Activated naive CD8-positive, alpha-beta T cell treated with anti-CD3 and anti-CD28 coated beads for 36 hours (primary cell): Measurements from ENCODE around the gene OSBPL2. TPM values are rescaled to one million over a fixed set of nuclear protein-coding genes. Genes with fewer than 3 reads are reported as not detected.

Source experiments
- DNase-seq: peaks from one replicate; pipeline ENCODE4 v3.0.0; 2021
- H3K27ac Mint-ChIP-seq: one replicate; pipeline ENCODE4 v1.8.0; 2022; ENCODE audit warnings: mild to moderate bottlenecking, moderate library complexity, mixed read lengths
- H3K27me3 Mint-ChIP-seq: one replicate; pipeline ENCODE4 v1.8.0; 2022; ENCODE audit warnings: mild to moderate bottlenecking, mixed read lengths
- H3K36me3 Mint-ChIP-seq: one replicate; pipeline ENCODE4 v1.8.0; 2021; ENCODE audit warnings: mild to moderate bottlenecking, mixed read lengths
- H3K4me1 Mint-ChIP-seq: one replicate; pipeline ENCODE4 v1.8.0; 2021; ENCODE audit warnings: mixed read lengths
- H3K4me3 Mint-ChIP-seq: one replicate; pipeline ENCODE4 v1.8.0; 2022; ENCODE audit warnings: mild to moderate bottlenecking, moderate library complexity, mixed read lengths
- H3K9me3 Mint-ChIP-seq: one replicate; pipeline ENCODE4 v1.8.0; 2022; ENCODE audit warnings: mixed read lengths
- total RNA-seq, 2 experiments: library from RNA; stranded (reverse); gene quantifications; one replicate each; pipeline ENCODE4 v1.2.3, GENCODE V29; 2021

The OSBPL2 gene
- total RNA-seq, 2 experiments from 2014 or later, result 19.2 to 20.4 TPM

DNA sequence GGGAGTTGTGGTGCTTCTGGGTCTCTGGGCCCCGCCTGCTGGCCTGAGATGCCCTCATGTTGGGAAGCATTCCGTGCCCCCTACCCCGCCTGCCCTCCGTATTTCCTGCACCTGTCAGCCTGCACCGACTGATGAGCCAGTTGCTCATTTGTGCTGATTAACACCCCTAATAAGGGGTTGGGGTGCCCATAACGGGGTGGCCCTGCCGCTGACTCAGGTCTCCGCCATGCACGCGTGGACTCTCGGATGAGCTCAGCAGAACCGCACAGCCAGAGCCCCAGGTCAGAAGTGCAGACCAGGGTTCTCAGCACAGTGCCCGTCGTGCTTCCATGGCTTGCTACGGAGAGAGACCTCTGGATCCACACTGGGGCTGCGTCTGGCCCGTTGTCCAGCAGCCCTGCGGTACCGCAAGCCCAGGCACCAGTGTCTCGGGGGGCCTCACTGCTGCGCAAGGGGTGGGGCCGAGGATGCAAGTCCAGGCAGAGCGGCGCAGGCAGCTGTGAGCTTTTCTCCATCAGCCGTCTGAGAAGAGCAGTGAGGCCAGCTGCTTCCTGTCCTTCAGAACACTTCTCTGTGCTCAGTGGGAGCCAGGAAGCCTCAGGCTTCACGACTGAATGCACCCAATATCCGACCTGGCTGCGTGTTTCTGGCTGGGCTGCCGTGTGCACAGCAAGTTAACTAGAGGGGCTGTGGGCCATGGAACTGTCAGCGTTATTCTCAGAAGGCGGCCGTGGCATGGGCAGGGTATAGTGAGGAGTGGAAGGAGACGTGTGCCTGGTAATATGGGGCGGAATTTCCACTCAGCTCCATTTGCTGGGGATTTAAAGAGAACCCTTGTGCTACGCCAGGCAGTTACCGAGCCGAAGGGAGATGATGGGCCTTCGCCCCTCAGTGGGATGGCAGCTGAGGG lies 36.9 kb upstream of the OSBPL2 start:
- Mint-ChIP-seq H3K4me1 (no peaks in the 10 kb centered on the region), H3K27me3 (no peaks in the 10 kb centered on the region), H3K27ac (no peak overlapping the region), H3K9me3 (no peaks in the 10 kb centered on the region), H3K36me3 (peaks cover 14% of the 10 kb centered on the region), H3K4me3 (no peak overlapping the region)
- no peak for DNase-seq

DNA sequence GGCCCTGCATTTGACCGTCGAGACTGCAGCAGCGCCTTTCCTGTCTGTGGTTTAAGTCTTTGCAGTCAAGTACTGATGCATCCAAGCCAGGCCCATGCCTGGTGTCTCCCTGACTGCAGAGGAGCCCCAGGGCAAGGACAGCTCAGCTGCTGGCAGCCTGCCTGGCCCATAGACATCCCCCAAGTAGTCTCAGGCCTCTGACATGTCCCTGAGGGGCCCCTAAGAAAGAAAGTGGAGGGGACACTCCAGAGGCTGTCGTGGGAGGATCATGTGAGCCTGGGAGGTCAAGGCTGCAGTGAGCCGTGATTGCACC lies 36.3 kb upstream of the OSBPL2 start:
- peaks cover 14% of the 10 kb centered on the region for H3K36me3 Mint-ChIP-seq
- H3K27me3 Mint-ChIP-seq, result no peaks in the 10 kb centered on the region
- no peaks in the 10 kb centered on the region for H3K4me1 Mint-ChIP-seq
- H3K27ac Mint-ChIP-seq, result no peak overlapping the region
- no peak for DNase-seq
- no peak overlapping the region for H3K4me3 Mint-ChIP-seq
- no peaks in the 10 kb centered on the region for H3K9me3 Mint-ChIP-seq

DNA sequence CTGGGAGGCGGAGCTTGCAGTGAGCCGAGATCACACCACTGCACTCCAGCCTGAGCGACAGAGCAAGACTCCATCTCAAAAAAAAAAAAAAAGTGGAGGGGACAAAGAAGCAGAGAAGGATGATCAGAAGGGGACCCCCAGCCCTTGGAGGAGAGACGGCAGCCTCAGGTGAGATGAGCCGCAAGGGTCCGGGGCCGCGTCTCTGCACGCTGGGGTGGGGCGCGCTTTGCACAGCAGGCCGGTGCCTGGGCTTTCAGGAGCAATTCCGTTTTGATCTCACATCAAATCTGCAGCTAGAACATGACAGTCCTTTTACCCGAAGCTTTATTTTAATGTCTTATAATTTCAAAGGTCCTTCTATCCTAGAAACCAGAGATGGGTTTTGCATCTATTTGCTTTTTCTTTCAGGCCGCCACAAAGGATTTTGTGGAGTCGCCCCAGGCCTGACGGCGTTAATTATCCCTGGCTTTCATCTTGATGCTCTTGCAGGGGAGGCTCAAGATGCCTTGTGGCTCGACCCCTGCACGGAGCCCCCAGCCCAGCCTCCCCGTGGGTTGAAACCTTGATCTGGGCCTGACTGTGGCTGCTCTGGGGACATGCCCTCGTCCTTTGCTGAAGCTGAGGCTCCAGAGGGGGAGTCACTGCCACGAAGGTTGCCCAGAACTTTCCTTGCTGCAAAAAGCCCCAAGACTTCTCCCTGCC lies 35.5 kb upstream of the OSBPL2 start:
- Mint-ChIP-seq H3K27me3 (no peaks in the 10 kb centered on the region), H3K9me3 (no peaks in the 10 kb centered on the region), H3K27ac (no peak overlapping the region), H3K4me3 (no peak overlapping the region), H3K36me3 (peaks cover 14% of the 10 kb centered on the region), H3K4me1 (no peaks in the 10 kb centered on the region)
- no peak for DNase-seq

DNA sequence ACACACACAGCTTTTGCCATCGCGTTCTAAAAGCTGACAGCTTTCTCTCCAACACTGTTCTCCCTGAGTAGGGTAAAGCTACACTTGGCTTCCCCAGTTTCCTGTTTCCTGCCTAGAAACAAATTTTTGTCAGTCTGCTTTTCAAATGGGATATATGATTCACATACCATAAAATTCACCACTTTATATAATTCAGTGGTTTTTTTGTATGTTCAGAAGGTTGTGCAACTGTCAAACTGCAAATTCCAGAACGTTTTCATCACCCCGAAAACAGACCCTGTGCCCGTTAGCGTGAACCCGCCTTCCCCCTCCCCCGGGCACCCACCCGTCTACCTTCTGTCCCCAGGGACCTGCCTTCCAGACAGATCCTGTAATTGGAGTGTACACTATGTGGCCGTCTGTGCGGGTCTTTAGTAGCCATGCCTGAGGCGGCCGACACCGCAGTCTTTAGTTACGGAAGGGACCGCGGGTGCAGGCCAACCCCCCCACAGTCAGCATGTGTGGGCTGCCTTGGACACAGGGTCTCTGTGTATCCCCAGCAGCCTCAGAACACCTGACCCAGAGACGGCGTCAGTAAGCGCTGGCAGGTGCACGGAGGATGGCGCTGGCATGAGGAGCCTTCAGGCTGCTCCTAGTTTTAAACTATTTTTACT lies 34.8 kb upstream of the OSBPL2 start:
- no peaks in the 10 kb centered on the region for H3K9me3 Mint-ChIP-seq
- peaks cover 12% of the 10 kb centered on the region for H3K36me3 Mint-ChIP-seq

DNA sequence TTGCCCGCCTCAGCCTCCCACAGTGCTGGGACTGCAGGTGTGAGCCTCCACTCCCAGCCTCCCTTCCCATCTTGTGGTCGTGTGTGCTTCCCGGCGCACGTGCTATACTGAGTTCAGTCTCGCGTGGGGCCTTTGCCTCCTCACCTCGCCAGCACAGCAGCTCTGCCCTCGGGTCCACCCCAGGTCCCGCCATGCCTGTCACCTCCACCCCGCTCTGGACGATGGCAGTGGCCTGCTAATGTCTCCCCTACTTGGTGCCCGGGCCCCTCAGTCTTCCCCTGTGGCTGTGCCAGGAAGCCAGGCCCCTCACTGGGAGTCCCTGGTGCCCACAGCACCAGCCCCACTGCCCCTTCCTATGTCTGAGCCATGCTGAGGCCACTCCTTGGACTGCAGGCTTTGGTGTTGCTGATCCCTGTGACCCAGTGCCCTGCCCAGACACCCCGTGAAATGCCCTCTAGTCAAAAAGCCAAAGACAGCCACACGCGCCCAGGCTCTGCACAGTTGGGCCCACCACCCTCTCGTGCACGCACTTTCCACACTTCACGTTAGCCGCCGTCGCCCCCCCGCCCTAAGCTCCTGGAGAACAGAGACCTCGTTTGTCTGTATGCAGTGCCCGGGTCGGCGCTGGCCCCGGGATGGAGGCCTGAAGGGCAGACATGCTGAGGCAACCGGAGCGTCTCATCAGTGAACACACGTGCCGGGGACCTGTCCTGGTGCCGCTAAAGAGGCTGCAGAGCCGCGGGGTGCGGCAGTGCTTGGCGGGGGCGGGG lies 32.5 kb upstream of the OSBPL2 start:
- no peaks in the 10 kb centered on the region for H3K27me3 Mint-ChIP-seq
- DNase-seq, result no peak
- H3K36me3 Mint-ChIP-seq, result no peaks in the 10 kb centered on the region
- no peaks in the 10 kb centered on the region for H3K4me1 Mint-ChIP-seq
- H3K4me3 Mint-ChIP-seq, result no peak overlapping the region
- no peaks in the 10 kb centered on the region for H3K9me3 Mint-ChIP-seq
- H3K27ac Mint-ChIP-seq, result no peak overlapping the region

More for the DNA sequence above, 34.8 kb upstream of the OSBPL2 start:
- Mint-ChIP-seq H3K27me3 (no peaks in the 10 kb centered on the region), H3K4me3 (no peak overlapping the region), H3K27ac (no peak overlapping the region), H3K4me1 (no peaks in the 10 kb centered on the region)
- DNase-seq, result no peak

DNA sequence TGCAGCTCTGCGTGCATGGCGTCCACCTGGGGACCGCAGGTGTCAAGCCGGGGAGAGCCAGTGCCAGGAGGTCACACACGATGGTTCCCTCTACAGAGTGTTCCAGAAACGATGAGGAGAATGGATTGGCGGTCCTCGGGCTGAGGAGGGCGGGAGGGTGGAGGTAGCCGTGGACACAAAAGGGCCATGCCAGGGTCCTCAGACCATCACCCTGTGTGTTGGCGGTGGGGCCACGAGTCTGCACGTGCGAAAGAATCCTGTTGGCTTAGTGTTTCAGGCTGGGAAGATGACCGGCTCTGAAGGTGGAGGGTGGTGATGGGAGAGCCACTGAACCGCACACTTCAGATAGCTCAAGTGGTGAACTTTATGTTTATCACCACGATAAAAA lies 31.9 kb upstream of the OSBPL2 start:
- Mint-ChIP-seq H3K27ac (no peak overlapping the region), H3K4me3 (no peak overlapping the region), H3K27me3 (no peaks in the 10 kb centered on the region), H3K4me1 (no peaks in the 10 kb centered on the region), H3K36me3 (no peaks in the 10 kb centered on the region), H3K9me3 (no peaks in the 10 kb centered on the region)
- DNase-seq, result no peak

DNA sequence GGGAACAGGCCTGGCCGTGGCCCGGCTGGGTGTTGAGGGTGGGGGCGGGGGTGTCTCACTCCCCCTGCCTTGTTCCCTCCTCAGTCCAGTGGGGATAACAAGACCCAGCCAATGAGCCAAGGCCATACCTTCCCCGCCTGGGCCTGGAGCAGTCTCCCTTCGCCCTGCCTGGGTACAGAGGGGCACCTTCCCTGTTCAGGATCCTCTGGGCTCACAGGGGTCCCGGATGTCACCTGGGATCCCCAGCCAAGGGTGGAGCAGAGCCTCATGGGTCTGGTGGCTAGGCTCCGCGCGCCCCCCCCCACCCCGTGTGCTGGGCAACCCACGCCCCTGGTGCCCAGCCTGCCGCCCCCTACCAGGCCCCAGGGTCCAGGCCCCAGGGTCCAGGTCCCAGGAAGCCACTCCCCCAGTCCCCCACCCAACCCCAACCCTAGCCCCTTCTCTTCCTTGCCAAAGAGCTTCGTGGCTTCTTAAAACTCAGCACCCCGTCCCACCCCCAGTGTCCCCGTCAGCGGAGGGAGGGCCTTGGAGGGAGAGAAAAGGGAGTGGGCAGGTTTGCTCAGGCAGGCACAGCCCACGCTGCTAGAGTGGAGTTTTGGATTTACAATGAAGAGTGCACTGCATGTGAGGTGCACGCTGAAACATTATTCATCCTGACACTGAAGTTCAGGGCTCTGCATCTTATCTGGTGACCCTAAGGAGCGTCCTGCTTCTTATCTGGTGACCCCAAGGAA lies 30.1 kb upstream of the OSBPL2 start:
- Mint-ChIP-seq H3K36me3 (no peaks in the 10 kb centered on the region), H3K27ac (no peak overlapping the region), H3K4me3 (no peak overlapping the region), H3K9me3 (no peaks in the 10 kb centered on the region), H3K27me3 (peaks cover 6% of the 10 kb centered on the region), H3K4me1 (no peaks in the 10 kb centered on the region)
- no peak for DNase-seq

DNA sequence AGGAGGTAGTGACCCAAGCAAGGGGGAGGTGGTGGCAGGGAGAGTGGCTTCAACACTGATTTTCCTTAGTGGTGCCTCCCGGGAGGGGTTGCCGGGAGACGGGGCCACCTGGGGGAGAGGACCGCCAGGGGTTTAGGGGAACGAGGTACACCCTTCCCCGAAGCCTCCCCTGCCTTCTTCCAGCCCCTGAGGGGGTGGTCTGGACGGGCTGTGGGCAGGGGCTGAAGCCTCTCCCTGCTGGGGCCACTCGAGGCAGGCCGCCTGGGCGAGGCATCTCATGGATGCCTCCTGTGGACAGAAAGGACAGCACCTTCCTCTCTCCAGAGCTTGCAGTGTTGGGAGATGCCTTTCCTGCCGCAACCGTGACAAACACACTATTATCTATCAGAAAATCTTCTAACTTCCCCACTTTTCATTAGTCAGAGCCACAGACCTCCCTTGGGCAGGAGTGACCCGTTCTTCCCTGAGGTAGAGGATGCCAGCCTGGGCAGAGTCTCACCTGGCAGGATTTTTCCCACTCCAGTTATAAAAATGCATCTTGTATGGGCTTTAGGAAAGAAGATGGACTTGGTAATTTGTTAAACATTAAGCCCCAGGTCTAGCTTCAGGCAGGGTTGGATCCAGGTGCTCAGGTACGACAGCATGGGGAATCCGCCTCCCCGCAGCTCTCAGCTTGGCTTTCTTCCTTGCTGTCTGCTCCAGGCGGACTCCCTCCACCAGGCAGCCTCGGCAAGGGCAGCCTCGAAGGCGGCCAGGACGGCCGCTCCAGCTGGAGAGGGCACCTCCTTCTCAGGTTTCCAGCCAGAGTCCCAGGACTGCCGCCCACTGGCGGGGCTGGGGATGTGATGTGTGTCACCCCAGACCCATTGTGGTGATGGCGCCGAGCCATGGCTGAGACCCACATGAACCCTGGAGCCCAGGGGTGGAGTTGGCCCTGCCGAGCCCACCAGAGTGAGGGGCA lies 29.2 kb upstream of the OSBPL2 start:
- no peaks in the 10 kb centered on the region for H3K4me1 Mint-ChIP-seq
- H3K36me3 Mint-ChIP-seq, result no peaks in the 10 kb centered on the region
- no peaks in the 10 kb centered on the region for H3K9me3 Mint-ChIP-seq
- no peak for DNase-seq
- H3K4me3 Mint-ChIP-seq, result no peak overlapping the region
- H3K27me3 Mint-ChIP-seq, result peaks cover 6% of the 10 kb centered on the region
- no peak overlapping the region for H3K27ac Mint-ChIP-seq

DNA sequence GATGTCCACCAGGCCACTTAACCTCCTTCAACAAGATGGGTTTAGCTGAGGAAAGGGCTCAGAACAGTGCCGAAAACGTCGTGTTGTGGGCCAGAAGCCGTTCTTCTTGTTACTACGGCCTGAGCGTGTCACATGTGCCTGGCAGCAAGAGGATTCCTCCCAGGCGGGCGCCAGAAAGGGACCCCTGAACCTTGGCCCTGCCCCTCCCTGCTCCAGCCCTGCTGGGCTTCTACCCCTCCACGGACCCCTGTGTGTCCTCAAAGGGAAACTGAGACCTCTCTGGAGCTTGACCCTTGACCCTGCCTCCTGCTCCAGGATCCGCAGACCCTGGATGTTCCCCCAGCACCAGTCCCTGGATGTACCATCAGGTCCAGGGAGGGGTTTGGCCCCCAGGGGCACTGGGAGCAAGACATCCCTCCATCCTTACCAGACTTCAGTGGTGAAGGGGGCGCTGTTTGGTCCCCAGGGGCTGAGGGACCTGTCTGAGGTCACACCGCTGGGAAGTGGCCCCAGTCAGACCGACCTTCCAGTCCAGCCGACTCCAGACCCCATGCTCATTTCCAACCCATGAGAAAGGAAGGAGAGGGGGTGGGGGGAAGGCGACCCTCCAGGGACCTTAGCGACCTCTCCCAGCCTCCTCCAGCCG lies 28.3 kb upstream of the OSBPL2 start:
- Mint-ChIP-seq H3K36me3 (no peaks in the 10 kb centered on the region), H3K4me3 (no peak overlapping the region), H3K4me1 (no peaks in the 10 kb centered on the region), H3K27me3 (peaks cover 13% of the 10 kb centered on the region), H3K9me3 (no peaks in the 10 kb centered on the region), H3K27ac (no peak overlapping the region)
- DNase-seq, result no peak

DNA sequence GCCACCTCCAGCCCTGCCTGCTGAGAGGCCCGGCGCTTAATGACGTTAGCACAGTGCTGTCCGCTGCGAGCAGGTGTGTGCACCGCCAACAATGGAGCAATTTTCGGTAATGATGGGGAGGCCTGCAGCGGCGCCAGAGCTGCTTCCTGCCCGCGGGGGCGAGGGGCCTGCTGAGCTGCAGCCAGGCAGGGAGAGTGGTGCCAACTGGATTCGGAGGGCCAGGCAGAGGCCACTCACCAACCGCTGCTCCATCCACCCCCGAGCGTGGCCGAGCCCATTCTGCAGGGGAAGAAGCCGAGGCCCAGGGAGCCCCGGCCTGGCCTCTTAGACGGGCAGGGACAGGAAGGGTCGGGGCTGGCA lies 27.8 kb upstream of the OSBPL2 start:
- H3K4me3 Mint-ChIP-seq, result no peak overlapping the region
- no peak for DNase-seq
- no peaks in the 10 kb centered on the region for H3K9me3 Mint-ChIP-seq
- no peaks in the 10 kb centered on the region for H3K36me3 Mint-ChIP-seq
- H3K27ac Mint-ChIP-seq, result no peak overlapping the region
- H3K27me3 Mint-ChIP-seq, result peaks cover 16% of the 10 kb centered on the region
- no peaks in the 10 kb centered on the region for H3K4me1 Mint-ChIP-seq

DNA sequence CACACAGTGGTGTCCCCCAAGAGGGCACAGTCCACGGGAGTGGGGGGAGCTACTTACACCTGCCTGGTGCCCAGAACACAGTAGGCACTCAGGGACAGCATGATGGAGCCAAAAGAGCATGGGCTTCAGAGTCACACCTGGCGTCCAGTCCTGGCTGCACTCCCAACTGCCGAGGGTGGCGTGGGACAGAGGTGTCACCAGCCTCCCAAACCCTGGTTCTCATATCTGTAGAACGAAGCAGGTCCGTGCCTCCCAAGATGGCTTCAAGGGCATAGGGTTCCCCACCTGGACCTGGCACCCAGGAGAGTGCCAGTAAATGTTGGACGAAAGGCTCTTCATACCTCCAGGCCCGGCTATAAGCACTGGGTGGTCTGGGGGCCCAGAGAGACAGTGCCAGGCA lies 27.1 kb upstream of the OSBPL2 start:
- Mint-ChIP-seq H3K36me3 (no peaks in the 10 kb centered on the region), H3K4me3 (no peak overlapping the region), H3K4me1 (no peaks in the 10 kb centered on the region), H3K27ac (no peak overlapping the region), H3K9me3 (no peaks in the 10 kb centered on the region), H3K27me3 (peaks cover 17% of the 10 kb centered on the region)
- DNase-seq, result no peak

DNA sequence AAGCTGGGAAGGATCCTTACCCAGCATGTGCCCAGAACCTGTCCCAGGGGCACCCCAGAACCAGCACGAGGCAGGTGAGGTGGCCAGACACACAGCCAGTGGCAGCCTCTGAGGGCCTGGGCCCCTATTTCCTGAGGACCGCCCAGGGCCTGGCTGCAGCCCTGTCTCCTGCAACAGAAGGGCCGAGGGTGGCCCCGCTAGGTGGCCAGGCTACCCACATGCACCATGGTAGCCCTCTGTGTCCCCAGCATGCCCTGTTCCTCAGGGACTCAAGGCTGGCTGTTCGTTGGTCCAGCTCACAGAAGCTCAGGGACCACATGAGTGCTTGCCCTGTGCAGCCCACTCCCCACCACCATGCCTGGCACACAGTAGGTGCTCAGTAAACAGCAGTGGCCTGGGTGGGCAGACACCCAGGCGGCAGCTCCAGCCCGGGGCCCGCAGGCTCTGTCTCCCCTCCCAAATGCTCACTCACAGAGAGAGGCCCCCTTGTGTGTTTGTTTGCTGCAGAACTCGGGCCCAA lies 26.5 kb upstream of the OSBPL2 start:
- peaks cover 17% of the 10 kb centered on the region for H3K27me3 Mint-ChIP-seq
- DNase-seq, result no peak
- no peak overlapping the region for H3K4me3 Mint-ChIP-seq
- no peaks in the 10 kb centered on the region for H3K4me1 Mint-ChIP-seq
- no peak overlapping the region for H3K27ac Mint-ChIP-seq
- no peaks in the 10 kb centered on the region for H3K9me3 Mint-ChIP-seq
- H3K36me3 Mint-ChIP-seq, result no peaks in the 10 kb centered on the region

DNA sequence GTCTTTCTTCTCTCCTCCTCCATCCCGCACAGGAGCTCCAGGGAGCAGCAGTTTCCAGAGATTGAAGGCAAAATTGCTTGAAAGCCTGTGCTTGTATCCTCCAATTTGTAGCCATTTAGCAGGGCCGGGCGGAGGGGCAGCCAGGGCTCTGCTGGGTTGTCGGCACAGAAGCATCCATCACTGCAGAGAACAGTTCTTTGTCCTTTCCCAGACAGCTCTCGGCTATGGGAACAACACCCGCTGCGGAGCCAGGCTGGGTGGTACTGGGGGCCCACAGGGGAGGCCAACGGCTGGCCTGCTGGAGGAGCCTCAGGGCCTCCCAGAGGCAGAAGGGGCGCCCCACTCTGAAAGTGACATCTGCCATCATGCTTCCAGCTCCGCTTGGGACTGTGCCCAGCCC lies 26.0 kb upstream of the OSBPL2 start:
- H3K9me3 Mint-ChIP-seq, result no peaks in the 10 kb centered on the region
- no peaks in the 10 kb centered on the region for H3K4me1 Mint-ChIP-seq
- no peak for DNase-seq
- H3K27me3 Mint-ChIP-seq, result peaks cover 21% of the 10 kb centered on the region
- no peak overlapping the region for H3K27ac Mint-ChIP-seq
- no peak overlapping the region for H3K4me3 Mint-ChIP-seq
- H3K36me3 Mint-ChIP-seq, result no peaks in the 10 kb centered on the region
